Measurements from ENCODE around the gene SBK3. TPM values are rescaled to one million over a fixed set of nuclear protein-coding genes. Genes with fewer than 3 reads are reported as not detected.

The SBK3 gene
- total RNA-seq, 1 experiment from 2014 or later, result not detected

DNA sequence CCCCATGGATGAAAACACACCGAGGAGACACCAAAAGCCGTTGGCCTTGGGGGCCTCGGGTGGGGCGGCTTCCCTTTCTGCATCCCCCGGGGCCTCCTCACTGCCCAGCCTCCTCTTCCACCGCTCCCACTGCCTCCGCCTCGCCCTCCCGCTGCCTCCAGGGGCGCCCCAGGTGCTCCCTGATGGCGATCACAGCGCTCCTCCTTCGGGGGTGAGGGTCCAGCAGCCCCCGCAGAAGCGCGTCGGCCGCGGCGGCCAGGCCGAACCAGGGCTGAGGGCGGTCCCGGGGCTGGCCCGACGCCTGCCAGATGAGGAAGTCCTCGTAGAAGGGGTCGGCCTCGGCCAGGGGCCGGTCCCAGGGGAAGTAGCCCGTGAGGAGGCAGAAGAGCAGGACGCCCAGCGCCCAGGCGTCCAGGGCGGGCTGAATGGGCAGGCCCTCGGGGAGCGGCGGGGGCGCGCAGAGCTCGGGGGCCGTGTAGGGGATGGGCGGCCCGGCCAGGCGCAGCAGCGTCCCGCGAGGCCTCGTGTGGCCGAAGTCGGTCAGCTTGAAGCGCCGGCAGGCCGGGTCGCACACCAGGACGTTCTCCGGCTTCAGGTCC, 15.6 kb downstream of the SBK3 start:
- Mint-ChIP-seq H3K36me3 (ENCODE audit: insufficient read depth, unreplicated experiment) (no peaks in the 10 kb centered on the region), H3K27me3 (ENCODE audit: insufficient read depth, unreplicated experiment) (peaks cover 11% of the 10 kb centered on the region), H3K9me3 (ENCODE audit: unreplicated experiment) (no peaks in the 10 kb centered on the region), H3K4me3 (ENCODE audit: unreplicated experiment) (no peak overlapping the region), H3K4me1 (ENCODE audit: insufficient read depth, unreplicated experiment) (no peaks in the 10 kb centered on the region), H3K27ac (ENCODE audit: low read depth, unreplicated experiment) (no peak overlapping the region)
- intact Hi-C loops (cut with micrococcal nuclease), result no loop called here
- POLR2A ChIA-PET, result no interaction called here
- CTCF ChIA-PET, result no interaction called here
- no TSS peak for BruUV-seq (replicated peaks)
- TF ChIP-seq, protein P1, sequence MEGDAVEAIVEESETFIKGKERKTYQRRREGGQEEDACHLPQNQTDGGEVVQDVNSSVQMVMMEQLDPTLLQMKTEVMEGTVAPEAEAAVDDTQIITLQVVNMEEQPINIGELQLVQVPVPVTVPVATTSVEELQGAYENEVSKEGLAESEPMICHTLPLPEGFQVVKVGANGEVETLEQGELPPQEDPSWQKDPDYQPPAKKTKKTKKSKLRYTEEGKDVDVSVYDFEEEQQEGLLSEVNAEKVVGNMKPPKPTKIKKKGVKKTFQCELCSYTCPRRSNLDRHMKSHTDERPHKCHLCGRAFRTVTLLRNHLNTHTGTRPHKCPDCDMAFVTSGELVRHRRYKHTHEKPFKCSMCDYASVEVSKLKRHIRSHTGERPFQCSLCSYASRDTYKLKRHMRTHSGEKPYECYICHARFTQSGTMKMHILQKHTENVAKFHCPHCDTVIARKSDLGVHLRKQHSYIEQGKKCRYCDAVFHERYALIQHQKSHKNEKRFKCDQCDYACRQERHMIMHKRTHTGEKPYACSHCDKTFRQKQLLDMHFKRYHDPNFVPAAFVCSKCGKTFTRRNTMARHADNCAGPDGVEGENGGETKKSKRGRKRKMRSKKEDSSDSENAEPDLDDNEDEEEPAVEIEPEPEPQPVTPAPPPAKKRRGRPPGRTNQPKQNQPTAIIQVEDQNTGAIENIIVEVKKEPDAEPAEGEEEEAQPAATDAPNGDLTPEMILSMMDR (IDR thresholded peaks at IDR 0.05; ENCODE audit: unreplicated experiment), result no peak
- DNase-seq (ENCODE audit: unreplicated experiment), result no peak

DNA sequence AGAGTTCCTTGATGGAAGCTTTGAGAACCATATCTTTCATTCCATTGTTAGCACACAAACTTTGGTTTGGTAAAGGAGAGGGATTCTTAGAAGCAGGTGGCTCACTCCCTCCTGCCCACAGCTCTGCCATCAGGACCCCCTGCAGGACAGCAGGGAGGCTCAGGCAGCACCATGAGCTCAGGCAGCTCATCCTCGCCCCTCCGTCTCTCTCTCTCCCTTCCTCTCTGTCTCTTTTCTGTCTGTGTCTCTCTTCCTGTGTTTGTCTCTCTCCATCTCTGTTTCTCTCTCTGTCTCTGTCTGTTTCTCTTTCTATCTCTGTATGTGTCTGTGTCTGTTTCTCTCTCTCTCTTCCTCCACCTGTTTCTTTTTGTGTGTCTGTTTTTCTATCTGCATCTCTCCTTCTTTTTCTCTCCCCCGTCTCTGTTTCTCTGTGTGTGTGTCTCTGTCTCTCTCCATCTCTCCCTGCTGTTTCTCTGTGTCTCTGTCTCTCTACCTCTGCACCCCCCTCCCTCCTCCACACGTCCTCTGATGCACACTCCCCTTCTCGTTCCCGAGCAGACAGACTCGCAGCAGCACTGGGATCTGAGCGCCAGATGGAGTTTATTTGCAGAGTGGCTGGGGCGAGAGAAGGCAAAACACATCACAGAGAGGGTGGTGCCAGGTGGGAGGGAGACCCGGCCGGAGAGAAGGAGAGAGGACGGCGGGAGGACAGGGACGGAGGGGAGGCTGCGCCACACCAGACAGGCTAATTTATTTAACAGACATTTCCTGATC, 17.1 kb downstream of the SBK3 start:
- Mint-ChIP-seq H3K4me1 (ENCODE audit: insufficient read depth, unreplicated experiment) (no peaks in the 10 kb centered on the region), H3K27me3 (ENCODE audit: insufficient read depth, unreplicated experiment) (peaks cover 16% of the 10 kb centered on the region), H3K36me3 (ENCODE audit: insufficient read depth, unreplicated experiment) (no peaks in the 10 kb centered on the region), H3K27ac (ENCODE audit: low read depth, unreplicated experiment) (no peak overlapping the region), H3K9me3 (ENCODE audit: unreplicated experiment) (no peaks in the 10 kb centered on the region), H3K4me3 (ENCODE audit: unreplicated experiment) (no peak overlapping the region)
- intact Hi-C loops (cut with micrococcal nuclease), result no loop called here
- CTCF ChIA-PET, result interaction anchor here (0.6 kb wide), 1 partner anchor 8 kb away, joined by 3 read pairs; no protein-coding TSS in a partner anchor
- BruUV-seq (replicated peaks), result no TSS peak
- POLR2A ChIA-PET, result no interaction called here
- TF ChIP-seq, protein P1 (IDR thresholded peaks at IDR 0.05; ENCODE audit: unreplicated experiment), result no peak
- no peak for DNase-seq (ENCODE audit: unreplicated experiment)

DNA sequence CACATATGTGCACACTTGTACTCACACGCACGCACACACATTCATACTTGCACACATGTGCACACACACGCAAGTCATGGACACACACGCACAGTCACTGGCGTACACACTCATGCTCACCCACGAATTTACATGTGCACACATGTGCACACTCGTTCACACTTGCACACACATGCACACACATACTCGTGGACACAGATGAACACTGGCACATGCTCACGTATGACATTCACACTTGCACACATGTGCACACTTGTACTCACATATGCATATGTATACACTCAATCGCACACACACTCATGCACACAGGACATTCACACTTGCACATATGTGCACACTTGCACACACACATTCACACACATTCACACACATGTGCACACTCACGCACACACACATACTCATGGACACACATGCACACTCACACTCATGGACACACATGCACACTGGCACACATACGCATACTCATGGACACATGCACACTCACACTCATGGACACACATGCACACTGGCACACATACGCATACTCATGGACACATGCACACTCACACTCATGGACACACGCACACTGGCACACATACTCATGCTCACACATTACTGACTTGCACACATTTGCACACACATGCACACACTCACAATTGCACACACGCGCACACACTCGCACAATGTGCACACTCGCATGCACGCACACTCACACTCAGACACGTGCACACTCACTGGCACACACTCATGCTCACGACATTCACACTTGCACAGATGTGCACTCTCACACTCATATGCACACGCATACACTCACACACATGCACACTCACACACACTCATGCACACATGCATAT, 17.9 kb downstream of the SBK3 start:
- H3K27ac Mint-ChIP-seq (ENCODE audit: low read depth, unreplicated experiment), result no peak overlapping the region
- H3K27me3 Mint-ChIP-seq (ENCODE audit: insufficient read depth, unreplicated experiment), result peaks cover 16% of the 10 kb centered on the region
- no peaks in the 10 kb centered on the region for H3K9me3 Mint-ChIP-seq (ENCODE audit: unreplicated experiment)
- H3K36me3 Mint-ChIP-seq (ENCODE audit: insufficient read depth, unreplicated experiment), result no peaks in the 10 kb centered on the region
- TF ChIP-seq, protein P1 (IDR thresholded peaks at IDR 0.05; ENCODE audit: unreplicated experiment), result no peak
- CTCF ChIA-PET, result interaction anchor here (0.6 to 0.8 kb wide), 3 partner anchors 7 to 105 kb away, joined by 3 to 5 read pairs (median 3); no protein-coding TSS in a partner anchor
- BruUV-seq (replicated peaks), result no TSS peak
- no peak overlapping the region for H3K4me3 Mint-ChIP-seq (ENCODE audit: unreplicated experiment)
- intact Hi-C loops (cut with micrococcal nuclease), result no loop called here
- H3K4me1 Mint-ChIP-seq (ENCODE audit: insufficient read depth, unreplicated experiment), result no peaks in the 10 kb centered on the region
- POLR2A ChIA-PET, result no interaction called here
- DNase-seq (ENCODE audit: unreplicated experiment), result no peak
